Hepatocyte (in vitro differentiated cells): ENCODE measurements around the gene PDIA3. TPM values are rescaled to one million over a fixed set of nuclear protein-coding genes. Genes with fewer than 3 reads are reported as not detected.

Experiments used
- DNase-seq: peaks from one replicate; pipeline ENCODE4 v3.0.0-alpha.2; 2016; ENCODE audit warnings: low spot score
- H2AFZ ChIP-seq: fragments of 200-600 bp; sonication (generic); 2 replicates; pipeline ENCODE4 v1.6.0; 2016; ENCODE audit warnings: antibody characterized with exemption, mild to moderate bottlenecking
- H3K27ac ChIP-seq: fragments of 200-600 bp; sonication (generic); 2 replicates; pipeline ENCODE4 v1.5.1; 2016; ENCODE audit warnings: mild to moderate bottlenecking
- H3K27me3 ChIP-seq: fragments of 200-600 bp; sonication (generic); 2 replicates; pipeline ENCODE4 v1.6.1; 2016
- H3K36me3 ChIP-seq: fragments of 200-600 bp; sonication (generic); replicated peaks from 2 replicates; pipeline ENCODE4 v1.5.1; 2016; ENCODE audit warnings: low read depth; ENCODE audit not compliant: insufficient read depth
- H3K4me1 ChIP-seq: fragments of 200-600 bp; sonication (generic); 2 replicates; pipeline ENCODE4 v1.5.1; 2016; ENCODE audit warnings: mild to moderate bottlenecking, moderate library complexity; ENCODE audit not compliant: insufficient read depth
- H3K4me2 ChIP-seq: fragments of 200-600 bp; sonication (generic); 2 replicates; pipeline ENCODE4 v1.6.0; 2016
- H3K4me3 ChIP-seq: fragments of 200-600 bp; sonication (generic); 2 replicates; pipeline ENCODE4 v1.5.1; 2016; ENCODE audit warnings: mild to moderate bottlenecking
- H3K79me2 ChIP-seq: fragments of 200-600 bp; sonication (generic); 2 replicates; pipeline ENCODE4 v1.6.0; 2017; ENCODE audit warnings: mild to moderate bottlenecking
- H3K9me2 ChIP-seq: fragments of 200-600 bp; sonication (generic); replicated peaks from 2 replicates; pipeline ENCODE4 v1.6.0; 2017; ENCODE audit warnings: mild to moderate bottlenecking; ENCODE audit not compliant: insufficient read depth
- H3K9me3 ChIP-seq: fragments of 200-600 bp; sonication (generic); 2 replicates; pipeline ENCODE4 v1.5.1; 2016; ENCODE audit warnings: low read depth, mild to moderate bottlenecking
- H4K20me1 ChIP-seq: fragments of 200-600 bp; sonication (generic); 2 replicates; pipeline ENCODE4 v1.6.0; 2016; ENCODE audit warnings: mild to moderate bottlenecking; ENCODE audit not compliant: insufficient read depth, poor library complexity, severe bottlenecking
- CTCF ChIP-seq: fragments of 200-600 bp; sonication (generic); IDR thresholded peaks from 2 replicates; pipeline ENCODE4 v1.5.1; 2016; ENCODE audit warnings: antibody characterized with exemption, mild to moderate bottlenecking; ENCODE audit not compliant: poor library complexity
- EZH2 ChIP-seq: fragments of 200-600 bp; sonication (generic); IDR thresholded peaks from 2 replicates; pipeline ENCODE4 v1.6.1; 2016; ENCODE audit warnings: antibody characterized with exemption, mild to moderate bottlenecking, borderline replicate concordance
- EZH2phosphoT487 ChIP-seq: fragments of 200-600 bp; sonication (generic); IDR thresholded peaks from one replicate; pipeline ENCODE4 v1.6.1; 2018; ENCODE audit warnings: antibody characterized with exemption, mild to moderate bottlenecking, low read depth, moderate library complexity; ENCODE audit not compliant: unreplicated experiment, severe bottlenecking
- WGBS: methylation state at CpG from one replicate; pipeline ENCODE4 v1.1.6; 2016; ENCODE audit warnings: low lambda C conversion rate; ENCODE audit errors: missing lambda C conversion rate; 5-methylcytosine and 5-hydroxymethylcytosine counted together
- polyA plus RNA-seq: library from polyadenylated mRNA; unstranded; fragments of >200 nt; fragmentation: Nextera tagmentation; extraction: Ambion mirVana; gene quantifications from 2 replicates; pipeline ENCODE4 v1.2.1, GENCODE V29; 2016
- total RNA-seq: library from RNA; depleted of rRNA; stranded (reverse); fragments of >200 nt; gene quantifications from 2 replicates; pipeline ENCODE4 v1.2.3, GENCODE V29; 2014

The PDIA3 gene
- total and polyA plus RNA-seq, 2 experiments from 2014 or later = 496 to 1,358 TPM

- H4K20me1 ChIP-seq = no peaks in the 10 kb centered on the region
- H3K27me3 ChIP-seq = no peaks in the 10 kb centered on the region
- no peak overlapping the region for H2AFZ ChIP-seq
- no peaks in the 10 kb centered on the region for H3K9me2 ChIP-seq
- H3K4me2 ChIP-seq = no peak overlapping the region
- no peak for DNase-seq
- TF ChIP-seq EZH2 = no peak
- no peak for TF ChIP-seq EZH2phosphoT487
- TF ChIP-seq CTCF = no peak
- no peaks in the 10 kb centered on the region for H3K79me2 ChIP-seq
- H3K4me1 ChIP-seq = no peaks in the 10 kb centered on the region
- no peaks in the 10 kb centered on the region for H3K9me3 ChIP-seq
- no peak overlapping the region for H3K4me3 ChIP-seq
- no peaks in the 10 kb centered on the region for H3K36me3 ChIP-seq
- H3K27ac ChIP-seq = peak overlapping the region; percentile 6
- 63% methylated on average over 2 of the region's 2 CpGs for WGBS
Measured at GRCh38 chr15:43771816-43772215, 25.6 kb downstream of the PDIA3 start.

- DNase-seq = no peak
- Histone ChIP-seq H3K79me2 (no peaks in the 10 kb centered on the region), H3K9me2 (no peaks in the 10 kb centered on the region), H3K27ac (no peak overlapping the region), H3K36me3 (no peaks in the 10 kb centered on the region), H3K4me3 (no peak overlapping the region), H3K4me2 (no peak overlapping the region), H3K9me3 (no peaks in the 10 kb centered on the region), H2AFZ (no peak overlapping the region), H3K4me1 (peaks cover under 1% of the 10 kb centered on the region), H3K27me3 (no peaks in the 10 kb centered on the region), H4K20me1 (no peaks in the 10 kb centered on the region)
- no peak for TF ChIP-seq EZH2phosphoT487
- no peak for TF ChIP-seq CTCF
- no peak for TF ChIP-seq EZH2
Measured at GRCh38 chr15:43772624-43773023, 26.4 kb downstream of the PDIA3 start.

- Histone ChIP-seq H3K4me1 (peaks cover 5% of the 10 kb centered on the region), H3K9me2 (no peaks in the 10 kb centered on the region), H3K27ac (peak overlapping the region; percentile 35), H4K20me1 (no peaks in the 10 kb centered on the region), H3K36me3 (no peaks in the 10 kb centered on the region), H2AFZ (no peak overlapping the region), H3K4me3 (no peak overlapping the region), H3K79me2 (no peaks in the 10 kb centered on the region), H3K4me2 (no peak overlapping the region), H3K9me3 (no peaks in the 10 kb centered on the region), H3K27me3 (no peaks in the 10 kb centered on the region)
- TF ChIP-seq EZH2phosphoT487 = no peak
- no peak for TF ChIP-seq CTCF
- no peak for TF ChIP-seq EZH2
- 90% methylated on average over 4 of the region's 4 CpGs for WGBS
- no peak for DNase-seq
Measured at GRCh38 chr15:43774062-43774461, 27.8 kb downstream of the PDIA3 start.

- Histone ChIP-seq H3K4me2 (peak overlapping the region; percentile 82), H3K4me1 (peaks cover 5% of the 10 kb centered on the region), H3K9me3 (no peaks in the 10 kb centered on the region), H3K4me3 (no peak overlapping the region), H3K9me2 (no peaks in the 10 kb centered on the region), H3K79me2 (no peaks in the 10 kb centered on the region), H3K36me3 (no peaks in the 10 kb centered on the region), H4K20me1 (no peaks in the 10 kb centered on the region), H3K27me3 (no peaks in the 10 kb centered on the region), H3K27ac (peak overlapping the region; percentile 65), H2AFZ (no peak overlapping the region)
- peak; percentile 47 for TF ChIP-seq CTCF
- no peak for TF ChIP-seq EZH2phosphoT487
- peak; percentile 85 for DNase-seq
- WGBS = 94% methylated on average over 1 of the region's 1 CpG
Measured at GRCh38 chr15:43775411-43775965, 29.2 kb downstream of the PDIA3 start.
